Central memory CD8-positive, alpha-beta T cell (primary cell): Measurements from ENCODE around the gene TPCN2.
"Not testable (repeated sequence)": the region's sequence is repeated elsewhere in the genome, so short reads cannot be mapped to it uniquely, and the experiment has no call there.

Experiments
- ATAC-seq: fragments of 150-1000 bp; cut with Tn5 transposase; replicated peaks from 2 replicates; pipeline ENCODE4 v1.10.0; 2022; ENCODE audit warnings: mild to moderate bottlenecking, moderate FRiP score, moderate number of reproducible peaks; ENCODE audit not compliant: poor library complexity, severe bottlenecking; ENCODE audit errors: extremely low read depth
- DNase-seq, 2 donors: peaks; one replicate each; pipeline ENCODE4 v3.0.0; 2021; ENCODE audit warnings: low spot score in 2 of 2
- H3K27ac Mint-ChIP-seq: one replicate; pipeline ENCODE4 v1.8.0; 2022; ENCODE audit warnings: low read depth, mild to moderate bottlenecking, moderate library complexity, mixed read lengths
- H3K27me3 Mint-ChIP-seq: one replicate; pipeline ENCODE4 v1.8.0; 2022; ENCODE audit warnings: mixed read lengths
- H3K36me3 Mint-ChIP-seq: one replicate; pipeline ENCODE4 v1.8.0; 2022; ENCODE audit warnings: mild to moderate bottlenecking, moderate library complexity, mixed read lengths; ENCODE audit not compliant: insufficient read depth
- H3K4me1 Mint-ChIP-seq: one replicate; pipeline ENCODE4 v1.8.0; 2022; ENCODE audit warnings: mixed read lengths
- H3K4me3 Mint-ChIP-seq: one replicate; pipeline ENCODE4 v1.8.0; 2022; ENCODE audit warnings: mild to moderate bottlenecking, moderate library complexity, mixed read lengths
- H3K9me3 Mint-ChIP-seq: one replicate; pipeline ENCODE4 v1.8.0; 2022; ENCODE audit warnings: mixed read lengths

TPCN2 gene

GRCh38 chr11:69135420-69136363, 87.0 kb downstream of the TPCN2 start:
- Mint-ChIP-seq H3K4me3 (no peak overlapping the region), H3K36me3 (no peaks in the 10 kb centered on the region), H3K9me3 (no peaks in the 10 kb centered on the region), H3K27me3 (peaks cover 36% of the 10 kb centered on the region), H3K27ac (no peak overlapping the region), H3K4me1 (no peaks in the 10 kb centered on the region)
- ATAC-seq (no peak), DNase-seq (no peak)

GRCh38 chr11:69136471-69136870, 87.7 kb downstream of the TPCN2 start:
- no peak overlapping the region for H3K27ac Mint-ChIP-seq
- DNase-seq (no peak), ATAC-seq (no peak)
- no peaks in the 10 kb centered on the region for H3K4me1 Mint-ChIP-seq
- no peak overlapping the region for H3K4me3 Mint-ChIP-seq
- H3K9me3 Mint-ChIP-seq = no peaks in the 10 kb centered on the region
- no peaks in the 10 kb centered on the region for H3K36me3 Mint-ChIP-seq
- peaks cover 36% of the 10 kb centered on the region for H3K27me3 Mint-ChIP-seq

GRCh38 chr11:69137151-69137844, 88.6 kb downstream of the TPCN2 start:
- H3K4me1 Mint-ChIP-seq = no peaks in the 10 kb centered on the region
- no peak for ATAC-seq
- H3K27me3 Mint-ChIP-seq = peaks cover 36% of the 10 kb centered on the region

GRCh38 chr11:69138265-69138664, 89.5 kb downstream of the TPCN2 start:
- no peak overlapping the region for H3K4me3 Mint-ChIP-seq
- no peaks in the 10 kb centered on the region for H3K36me3 Mint-ChIP-seq
- no peak for ATAC-seq
- H3K9me3 Mint-ChIP-seq = no peaks in the 10 kb centered on the region
- H3K27ac Mint-ChIP-seq = no peak overlapping the region
- no peak for DNase-seq
- no peaks in the 10 kb centered on the region for H3K4me1 Mint-ChIP-seq
- peaks cover 36% of the 10 kb centered on the region for H3K27me3 Mint-ChIP-seq

More at GRCh38 chr11:69137151-69137844, 88.6 kb downstream of the TPCN2 start:
- Mint-ChIP-seq H3K36me3 (no peaks in the 10 kb centered on the region), H3K9me3 (no peaks in the 10 kb centered on the region), H3K4me3 (no peak overlapping the region), H3K27ac (no peak overlapping the region)
- no peak for DNase-seq

- H3K27ac Mint-ChIP-seq, H3K36me3 Mint-ChIP-seq, ATAC-seq, H3K4me1 Mint-ChIP-seq, H3K4me3 Mint-ChIP-seq, H3K9me3 Mint-ChIP-seq, DNase-seq: not testable (repeated sequence)
- peaks cover 52% of the 10 kb centered on the region for H3K27me3 Mint-ChIP-seq
These were observed 91.4 kb downstream of the TPCN2 start for GRCh38 chr11:69140161-69140560.

GRCh38 chr11:69140635-69141034, 91.9 kb downstream of the TPCN2 start:
- Mint-ChIP-seq H3K27me3 (peaks cover 52% of the 10 kb centered on the region), H3K9me3 (peaks cover 3% of the 10 kb centered on the region), H3K4me1 (no peaks in the 10 kb centered on the region), H3K4me3 (no peak overlapping the region), H3K27ac (no peak overlapping the region), H3K36me3 (no peaks in the 10 kb centered on the region)
- ATAC-seq (no peak), DNase-seq (no peak)

GRCh38 chr11:69141742-69142141, 93.0 kb downstream of the TPCN2 start:
- ATAC-seq (no peak), DNase-seq (no peak)
- H3K9me3 Mint-ChIP-seq = peaks cover 12% of the 10 kb centered on the region
- H3K36me3 Mint-ChIP-seq = peaks cover 2% of the 10 kb centered on the region
- no peak overlapping the region for H3K4me3 Mint-ChIP-seq
- no peaks in the 10 kb centered on the region for H3K4me1 Mint-ChIP-seq
- H3K27me3 Mint-ChIP-seq = peaks cover 54% of the 10 kb centered on the region
- H3K27ac Mint-ChIP-seq = no peak overlapping the region

- H3K4me1 Mint-ChIP-seq = no peaks in the 10 kb centered on the region
- peaks cover 12% of the 10 kb centered on the region for H3K9me3 Mint-ChIP-seq
- DNase-seq = no peak
These were observed 94.2 kb downstream of the TPCN2 start for GRCh38 chr11:69142895-69143294.

GRCh38 chr11:69144316-69145049, 95.8 kb downstream of the TPCN2 start:
- Mint-ChIP-seq H3K27me3 (peaks cover 45% of the 10 kb centered on the region), H3K36me3 (peaks cover 2% of the 10 kb centered on the region), H3K27ac (no peak overlapping the region), H3K9me3 (peaks cover 12% of the 10 kb centered on the region), H3K4me1 (no peaks in the 10 kb centered on the region), H3K4me3 (no peak overlapping the region)
- ATAC-seq (no peak), DNase-seq (no peak)

More at GRCh38 chr11:69142895-69143294, 94.2 kb downstream of the TPCN2 start:
- Mint-ChIP-seq H3K36me3 (peaks cover 2% of the 10 kb centered on the region), H3K27me3 (peaks cover 46% of the 10 kb centered on the region), H3K4me3 (no peak overlapping the region), H3K27ac (no peak overlapping the region)
- no peak for ATAC-seq

GRCh38 chr11:69145050-69145380, 96.3 kb downstream of the TPCN2 start:
- Mint-ChIP-seq H3K27me3 (peaks cover 49% of the 10 kb centered on the region), H3K9me3 (peaks cover 13% of the 10 kb centered on the region), H3K36me3 (peaks cover 2% of the 10 kb centered on the region), H3K4me1 (no peaks in the 10 kb centered on the region), H3K4me3 (no peak overlapping the region), H3K27ac (no peak overlapping the region)
- no peak for DNase-seq
- no peak for ATAC-seq

- Mint-ChIP-seq H3K27ac (no peak overlapping the region), H3K27me3 (peaks cover 76% of the 10 kb centered on the region), H3K9me3 (peaks cover 17% of the 10 kb centered on the region), H3K4me3 (no peak overlapping the region), H3K4me1 (no peaks in the 10 kb centered on the region), H3K36me3 (peaks cover 2% of the 10 kb centered on the region)
- no peak for DNase-seq
- ATAC-seq = no peak
These were observed 99.6 kb downstream of the TPCN2 start for GRCh38 chr11:69148377-69148762.

GRCh38 chr11:69148806-69149205, 100.1 kb downstream of the TPCN2 start:
- H3K36me3 Mint-ChIP-seq = peaks cover 2% of the 10 kb centered on the region
- H3K27ac Mint-ChIP-seq = no peak overlapping the region
- peaks cover 17% of the 10 kb centered on the region for H3K9me3 Mint-ChIP-seq
- DNase-seq (no peak), ATAC-seq (no peak)
- no peaks in the 10 kb centered on the region for H3K4me1 Mint-ChIP-seq
- peaks cover 78% of the 10 kb centered on the region for H3K27me3 Mint-ChIP-seq
- H3K4me3 Mint-ChIP-seq = no peak overlapping the region
